ENCODE data around the gene ORM2.

ORM2 gene

DNA sequence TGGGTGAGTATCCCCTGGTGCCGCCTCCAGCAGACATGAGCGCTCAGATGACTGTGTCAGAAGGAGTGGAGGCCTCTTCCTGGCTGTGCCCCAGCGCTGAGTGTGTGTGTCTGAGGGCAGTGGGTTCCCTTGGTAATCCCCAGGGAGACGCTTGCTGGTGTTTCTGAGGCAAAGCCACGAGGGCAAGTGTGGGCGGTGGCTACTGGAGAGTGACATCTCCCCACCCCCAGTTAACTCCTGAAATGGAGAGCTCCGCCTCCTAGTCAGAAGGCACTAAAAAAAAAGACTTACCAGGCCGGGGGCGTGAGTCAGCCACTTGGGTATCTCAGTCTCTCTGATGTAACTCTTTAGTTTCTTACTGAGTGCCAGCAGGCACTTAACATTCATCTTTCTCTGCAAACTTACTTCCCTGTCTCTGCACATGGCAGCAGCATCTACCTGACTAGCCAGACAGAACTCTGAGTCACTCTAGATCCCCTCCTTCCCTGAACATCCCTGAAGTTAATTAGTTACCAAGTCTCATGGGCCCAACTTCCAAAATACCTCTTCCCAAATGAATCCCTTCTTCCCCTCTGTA is 19.3 kb downstream of the ORM2 start:
- H3K4me3 Mint-ChIP-seq = no peak overlapping the region
- peaks cover 56% of the 10 kb centered on the region for H3K36me3 Mint-ChIP-seq (ENCODE audit: low read depth)
- no peak for TF ChIP-seq CTCF (IDR thresholded peaks at IDR 0.05; ENCODE audit: unreplicated experiment in 3 of 3)
- peaks cover 10% of the 10 kb centered on the region for H3K4me1 Mint-ChIP-seq
- H3K27ac Mint-ChIP-seq = peak overlapping the region in 1 of 3 experiments; percentile 6
- H3K27me3 Mint-ChIP-seq (ENCODE audit: low read depth) = no peaks in the 10 kb centered on the region
- no peaks in the 10 kb centered on the region for H3K9me3 Mint-ChIP-seq

DNA sequence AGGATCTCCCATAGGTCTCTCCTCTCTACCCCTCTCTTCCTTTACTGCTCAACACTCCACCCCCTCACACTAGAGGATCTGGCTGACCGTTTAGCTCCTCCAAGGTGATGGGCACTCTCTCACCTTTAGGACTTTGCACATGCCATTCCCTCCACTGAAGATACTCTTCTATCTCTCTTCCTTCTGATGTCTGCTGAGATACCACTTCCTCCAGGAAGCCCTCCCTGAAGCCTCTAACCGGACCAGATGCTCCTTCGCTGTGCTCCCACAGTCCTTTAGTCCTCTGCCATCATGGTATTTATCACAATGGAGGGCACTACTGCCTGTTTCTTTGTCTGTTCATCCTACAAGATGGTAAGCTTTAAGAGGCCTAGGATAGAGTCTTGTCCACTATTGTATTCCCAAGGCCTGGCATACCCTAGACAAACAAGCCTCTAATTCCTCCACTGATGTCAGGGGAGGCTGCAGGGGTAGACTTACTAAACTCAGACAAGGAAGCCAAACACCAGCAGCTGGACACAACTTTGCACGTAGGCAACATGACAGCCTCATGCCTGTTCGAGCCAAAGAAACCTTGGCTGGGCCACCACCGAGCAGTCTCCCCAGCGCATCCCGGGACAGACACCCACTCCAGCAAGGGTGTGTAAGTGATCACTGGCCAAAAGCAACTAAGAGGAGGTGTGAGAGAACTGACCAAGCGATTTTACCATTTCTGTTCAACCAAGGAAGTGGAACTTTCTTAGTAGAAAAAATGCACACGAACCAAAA is 20.2 kb downstream of the ORM2 start:
- Mint-ChIP-seq H3K36me3 (ENCODE audit: low read depth) (peaks cover 48% of the 10 kb centered on the region), H3K9me3 (no peaks in the 10 kb centered on the region), H3K27ac (peak overlapping the region in 1 of 3 experiments; percentile 6), H3K4me3 (no peak overlapping the region), H3K4me1 (peaks cover 10% of the 10 kb centered on the region), H3K27me3 (ENCODE audit: low read depth) (no peaks in the 10 kb centered on the region)
- TF ChIP-seq CTCF (IDR thresholded peaks at IDR 0.05; ENCODE audit: unreplicated experiment in 3 of 3) = no peak

DNA sequence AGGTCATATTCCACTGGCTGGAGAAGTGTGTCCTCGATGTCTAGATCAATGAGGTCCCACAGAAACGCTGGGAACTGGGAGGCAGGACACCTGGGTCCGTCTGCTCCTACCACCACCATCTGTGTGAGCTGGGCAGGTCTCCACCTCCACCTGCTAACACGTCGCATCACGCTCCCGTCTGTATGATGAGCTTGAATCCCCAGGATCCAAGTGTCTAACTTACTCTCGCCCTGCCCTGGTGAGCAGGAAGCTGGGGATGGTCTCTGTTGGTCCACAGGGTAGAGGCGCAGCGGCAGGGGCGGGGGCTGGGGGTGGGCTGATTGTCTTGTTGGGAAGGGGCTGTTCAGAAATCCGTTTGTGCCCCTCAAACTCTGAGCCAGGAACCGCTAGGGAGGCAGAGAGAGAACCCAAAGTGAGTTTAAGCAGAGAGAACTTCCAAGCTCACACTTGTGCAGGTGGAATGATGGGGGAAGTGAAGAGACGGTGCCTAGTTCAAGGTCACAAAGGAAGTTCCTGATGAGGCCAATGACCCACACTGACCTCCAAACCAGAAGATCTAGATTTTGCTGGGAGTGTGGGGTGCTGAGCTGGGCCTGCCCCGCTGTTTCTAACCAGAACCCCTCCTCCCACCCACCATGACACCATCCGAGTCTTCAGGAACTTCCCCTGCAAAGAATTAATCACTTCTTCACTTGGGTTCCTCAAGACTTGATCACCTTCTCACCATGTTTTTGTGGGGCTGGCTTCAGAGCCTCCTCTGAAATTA is 21.1 kb downstream of the ORM2 start:
- Mint-ChIP-seq H3K36me3 (ENCODE audit: low read depth) (peaks cover 46% of the 10 kb centered on the region), H3K9me3 (no peaks in the 10 kb centered on the region)

GRCh38 chr9:114351932-114352331 is 22.3 kb downstream of the ORM2 start:
- Mint-ChIP-seq H3K27me3 (ENCODE audit: low read depth) (no peaks in the 10 kb centered on the region), H3K4me3 (no peak overlapping the region), H3K4me1 (peaks cover 10% of the 10 kb centered on the region), H3K27ac (no peak overlapping the region), H3K36me3 (ENCODE audit: low read depth) (peaks cover 41% of the 10 kb centered on the region), H3K9me3 (no peaks in the 10 kb centered on the region)
- no peak for TF ChIP-seq CTCF (IDR thresholded peaks at IDR 0.05; ENCODE audit: unreplicated experiment in 3 of 3)

More for the DNA sequence above, 21.1 kb downstream of the ORM2 start:
- Mint-ChIP-seq H3K27me3 (ENCODE audit: low read depth) (no peaks in the 10 kb centered on the region), H3K4me3 (no peak overlapping the region), H3K4me1 (peaks cover 10% of the 10 kb centered on the region), H3K27ac (no peak overlapping the region)
- no peak for TF ChIP-seq CTCF (IDR thresholded peaks at IDR 0.05; ENCODE audit: unreplicated experiment in 3 of 3)

DNA sequence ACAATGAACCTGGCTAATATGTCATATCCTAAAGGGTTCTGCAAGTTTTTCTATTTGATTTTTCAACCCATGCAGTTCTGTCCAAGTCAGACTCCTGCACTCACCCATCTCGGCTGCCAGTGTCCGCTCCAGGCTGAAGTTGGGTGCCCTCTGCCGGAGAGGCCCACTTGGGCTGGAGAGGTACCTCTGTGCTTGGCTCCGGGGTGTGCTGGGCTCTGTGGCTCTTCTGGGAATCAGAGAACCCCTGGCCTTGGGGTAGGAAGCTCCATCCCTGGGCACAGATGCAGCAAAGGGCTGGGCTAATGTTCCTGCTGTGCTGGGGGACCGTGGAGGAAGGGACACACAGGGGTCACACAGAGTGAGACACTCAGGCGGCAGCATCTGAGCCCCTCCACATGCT is 26.2 kb downstream of the ORM2 start:
- Mint-ChIP-seq H3K4me1 (no peaks in the 10 kb centered on the region), H3K27ac (no peak overlapping the region), H3K4me3 (no peak overlapping the region), H3K36me3 (ENCODE audit: low read depth) (peaks cover 40% of the 10 kb centered on the region), H3K27me3 (ENCODE audit: low read depth) (no peaks in the 10 kb centered on the region), H3K9me3 (no peaks in the 10 kb centered on the region)
- TF ChIP-seq CTCF (IDR thresholded peaks at IDR 0.05; ENCODE audit: unreplicated experiment in 3 of 3) = no peak
